Myocyte (in vitro differentiated cells): Measurements from ENCODE around the gene PMP22. TPM values are rescaled to one million over a fixed set of nuclear protein-coding genes. Genes with fewer than 3 reads are reported as not detected.

Experiments
- DNase-seq: peaks from one replicate; pipeline ENCODE4 v3.0.0-alpha.2; 2012; ENCODE audit warnings: low read depth
- polyA plus RNA-seq: library from polyadenylated mRNA; unstranded; fragments of >200 nt; gene quantifications from one replicate; pipeline ENCODE4 v1.2.1, GENCODE V29; 2012; ENCODE audit warnings: missing spikeins
- total RNA-seq: library from RNA; depleted of rRNA; stranded (reverse); fragments of >200 nt; gene quantifications from 2 replicates; pipeline ENCODE4 v1.2.3, GENCODE V29; 2014

PMP22 gene
- 31.3 and 32.8 TPM in 2 replicates for total RNA-seq
- polyA plus RNA-seq, result 81.6 TPM

GRCh38 chr17:15265131-15265530 is at the start of gene PMP22:
PMP22 (minus strand) TSS chr17:15265326; CDS start chr17:15260727, 4,599 bp downstream.
- no peak for DNase-seq

GRCh38 chr17:15311996-15312395 is 46.9 kb upstream of the PMP22 start:
- DNase-seq, result no peak

- DNase-seq, result no peak
Observed at GRCh38 chr17:15309793-15310192, 44.7 kb upstream of the PMP22 start.

GRCh38 chr17:15309236-15309635 is 44.1 kb upstream of the PMP22 start:
- DNase-seq, result no peak

- DNase-seq, result no peak
Observed at GRCh38 chr17:15308758-15309157, 43.6 kb upstream of the PMP22 start.

GRCh38 chr17:15307710-15308111 is 42.6 kb upstream of the PMP22 start:
- DNase-seq, result no peak

- no peak for DNase-seq
Observed at GRCh38 chr17:15303851-15304250, 38.7 kb upstream of the PMP22 start.

- DNase-seq, result no peak
Observed at GRCh38 chr17:15303268-15303667, 38.1 kb upstream of the PMP22 start.

GRCh38 chr17:15301845-15302244 is 36.7 kb upstream of the PMP22 start:
- peak; percentile 48 for DNase-seq

- peak; percentile 40 for DNase-seq
Observed at GRCh38 chr17:15298176-15298575, 33.0 kb upstream of the PMP22 start.

- no peak for DNase-seq
Observed at GRCh38 chr17:15293558-15293957, 28.4 kb upstream of the PMP22 start.

- no peak for DNase-seq
Observed at GRCh38 chr17:15291674-15292361, 26.7 kb upstream of the PMP22 start.

- DNase-seq, result no peak
Observed at GRCh38 chr17:15290605-15291004, 25.5 kb upstream of the PMP22 start.

- DNase-seq, result no peak
Observed at GRCh38 chr17:15289285-15290183, 24.4 kb upstream of the PMP22 start.

- DNase-seq, result no peak
Observed at GRCh38 chr17:15288859-15289258, 23.7 kb upstream of the PMP22 start.

- DNase-seq, result no peak
Observed at GRCh38 chr17:15287538-15288267, 22.6 kb upstream of the PMP22 start.

- no peak for DNase-seq
Observed at GRCh38 chr17:15285466-15285865, 20.3 kb upstream of the PMP22 start.

- DNase-seq, result no peak
Observed at GRCh38 chr17:15284537-15284936, 19.4 kb upstream of the PMP22 start.

- DNase-seq, result no peak
Observed at GRCh38 chr17:15284107-15284506, 19.0 kb upstream of the PMP22 start.

- DNase-seq, result no peak
Observed at GRCh38 chr17:15281909-15282308, 16.8 kb upstream of the PMP22 start.

- DNase-seq, result no peak
Observed at GRCh38 chr17:15278924-15279477, 13.9 kb upstream of the PMP22 start.
